A673 (cell line): ENCODE results near the gene SLC4A4.

Source experiments
- CTCF ChIP-seq: fragments of 300-800, 200-600 bp; sonication (generic); conservative IDR thresholded peaks from 2 replicates; pipeline ENCODE4 v1.5.1; 2017; ENCODE audit warnings: low read depth, mild to moderate bottlenecking, antibody characterized with exemption, low read length, moderate library complexity, mixed read lengths
- EZH2 ChIP-seq: fragments of 200-600 bp; sonication (generic); IDR thresholded peaks from 2 replicates; pipeline ENCODE4 v1.6.1; 2017; ENCODE audit warnings: borderline replicate concordance, low read depth, mild to moderate bottlenecking, mixed read lengths, antibody characterized with exemption, low read length; ENCODE audit not compliant: poor library complexity, severe bottlenecking

GRCh38 chr4:71566856-71567255 lies 228.0 kb downstream of the SLC4A4 start:
- TF ChIP-seq CTCF = no peak
- TF ChIP-seq EZH2 = no peak
